OCI-LY1 (cell line): ENCODE measurements around the gene PGA4.

ENCODE experiments used
- H2AFZ ChIP-seq: fragments of 200-600 bp; sonication (generic), shearing (Covaris generic); 2 replicates; pipeline ENCODE4 v1.6.0; 2014; ENCODE audit warnings: antibody characterized with exemption, mild to moderate bottlenecking, low read length
- H3F3A ChIP-seq: fragments of 200-600 bp; sonication (generic), shearing (Covaris generic); 2 replicates; pipeline ENCODE4 v1.6.0; 2014; ENCODE audit warnings: mild to moderate bottlenecking, antibody characterized with exemption, low read length, moderate library complexity; ENCODE audit not compliant: insufficient read depth
- H3K27ac ChIP-seq: fragments of 200-600 bp; sonication (generic); 2 replicates; pipeline ENCODE4 v1.5.1; 2014; ENCODE audit warnings: low read length, mixed run types, mild to moderate bottlenecking, low read depth; ENCODE audit not compliant: poor library complexity, severe bottlenecking
- H3K27me3 ChIP-seq: fragments of 200-600 bp; sonication (generic); 2 replicates; pipeline ENCODE4 v1.6.0; 2014; ENCODE audit warnings: antibody characterized with exemption, mild to moderate bottlenecking, low read length, moderate library complexity; ENCODE audit not compliant: insufficient read depth
- H3K36me3 ChIP-seq: fragments of 200-600 bp; sonication (generic); 2 replicates; pipeline ENCODE4 v1.6.1; 2014; ENCODE audit warnings: mild to moderate bottlenecking, antibody characterized with exemption, low read length, moderate library complexity, mixed read lengths; ENCODE audit not compliant: insufficient read depth
- H3K4me1 ChIP-seq: fragments of 200-600 bp; sonication (generic); 2 replicates; pipeline ENCODE4 v1.5.1; 2014; ENCODE audit warnings: mild to moderate bottlenecking, low read length, moderate library complexity; ENCODE audit not compliant: insufficient read depth, severe bottlenecking
- H3K4me2 ChIP-seq: fragments of 200-600 bp; sonication (generic), shearing (Covaris generic); 2 replicates; pipeline ENCODE4 v1.6.1; 2014; ENCODE audit warnings: low read length
- H3K4me3 ChIP-seq: fragments of 200-600 bp; sonication (generic); 2 replicates; pipeline ENCODE4 v1.5.1; 2014; ENCODE audit warnings: low read length, low read depth, mild to moderate bottlenecking, mixed read lengths; ENCODE audit not compliant: poor library complexity, severe bottlenecking
- H3K79me2 ChIP-seq: fragments of 200-600 bp; shearing (Covaris generic); 2 replicates; pipeline ENCODE4 v1.6.1; 2016; ENCODE audit warnings: mixed run types, low read length, mixed read lengths; ENCODE audit not compliant: insufficient read depth
- H3K9ac ChIP-seq: fragments of 200-600 bp; sonication (generic), shearing (Covaris generic); 2 replicates; pipeline ENCODE4 v1.6.1; 2014; ENCODE audit warnings: mild to moderate bottlenecking, low read length, mixed read lengths
- H3K9me2 ChIP-seq: fragments of 200-600 bp; sonication (generic), shearing (Covaris generic); 2 replicates; pipeline ENCODE4 v1.6.1; 2014; ENCODE audit warnings: low read depth, mild to moderate bottlenecking, low read length, mixed read lengths
- H3K9me3 ChIP-seq: fragments of 200-600 bp; shearing (Covaris generic); 2 replicates; pipeline ENCODE4 v1.6.1; 2014; ENCODE audit warnings: low read length, mixed read lengths
- H4K20me1 ChIP-seq: fragments of 200-600 bp; sonication (generic), shearing (Covaris generic); 2 replicates; pipeline ENCODE4 v1.6.0; 2016; ENCODE audit warnings: mild to moderate bottlenecking, low read length; ENCODE audit not compliant: insufficient read depth
- EZH2 ChIP-seq: fragments of 200-600 bp; sonication (generic), shearing (Covaris generic); IDR thresholded peaks from 2 replicates; pipeline ENCODE4 v1.8.0; 2017; ENCODE audit warnings: borderline replicate concordance, mixed run types, mild to moderate bottlenecking, antibody characterized with exemption, low read length, moderate library complexity, mixed read lengths
- TF ChIP-seq, protein P1 (sequence below): fragments of 200-600 bp; sonication (generic), shearing (Covaris generic); IDR thresholded peaks from 2 replicates; pipeline ENCODE4 v1.5.1; 2017; ENCODE audit warnings: mild to moderate bottlenecking, antibody characterized with exemption, low read length, moderate library complexity, mixed read lengths

Gene PGA4

DNA sequence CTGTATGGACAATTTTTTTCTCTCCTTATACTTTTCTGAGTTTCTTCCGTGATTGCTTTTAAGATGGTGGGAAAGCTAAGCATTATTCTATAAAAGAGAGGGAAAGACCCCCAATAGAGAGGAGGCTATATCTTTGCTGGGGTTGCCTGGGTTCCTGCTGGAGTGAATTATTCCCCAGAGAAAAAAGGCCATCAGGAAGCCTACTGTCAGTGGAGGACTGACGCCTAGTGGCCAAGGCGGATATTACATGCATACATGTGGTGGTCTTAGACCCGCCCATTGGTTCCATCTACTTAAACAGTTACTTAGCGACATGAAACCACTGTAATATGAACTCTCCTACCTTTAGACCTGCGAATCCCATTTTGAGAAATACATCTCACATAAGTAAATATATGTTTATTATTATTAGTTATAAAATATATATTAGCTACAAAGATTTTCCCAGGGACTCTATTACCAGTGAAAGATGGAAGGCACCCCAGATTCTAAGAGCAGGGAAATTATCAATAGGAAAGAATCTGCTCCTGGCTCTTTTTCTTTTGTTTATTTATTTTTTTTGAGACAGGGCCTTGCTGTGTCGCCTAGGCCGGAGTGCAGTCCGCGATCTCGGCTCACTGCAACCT, 34.5 kb upstream of the PGA4 start:
- H3K9ac ChIP-seq, result no peak overlapping the region
- no peak overlapping the region for H3K27ac ChIP-seq
- no peak overlapping the region for H3K4me2 ChIP-seq
- no peak overlapping the region for H2AFZ ChIP-seq
- no peaks in the 10 kb centered on the region for H3K4me1 ChIP-seq
- no peak for TF ChIP-seq EZH2
- TF ChIP-seq, protein P1, sequence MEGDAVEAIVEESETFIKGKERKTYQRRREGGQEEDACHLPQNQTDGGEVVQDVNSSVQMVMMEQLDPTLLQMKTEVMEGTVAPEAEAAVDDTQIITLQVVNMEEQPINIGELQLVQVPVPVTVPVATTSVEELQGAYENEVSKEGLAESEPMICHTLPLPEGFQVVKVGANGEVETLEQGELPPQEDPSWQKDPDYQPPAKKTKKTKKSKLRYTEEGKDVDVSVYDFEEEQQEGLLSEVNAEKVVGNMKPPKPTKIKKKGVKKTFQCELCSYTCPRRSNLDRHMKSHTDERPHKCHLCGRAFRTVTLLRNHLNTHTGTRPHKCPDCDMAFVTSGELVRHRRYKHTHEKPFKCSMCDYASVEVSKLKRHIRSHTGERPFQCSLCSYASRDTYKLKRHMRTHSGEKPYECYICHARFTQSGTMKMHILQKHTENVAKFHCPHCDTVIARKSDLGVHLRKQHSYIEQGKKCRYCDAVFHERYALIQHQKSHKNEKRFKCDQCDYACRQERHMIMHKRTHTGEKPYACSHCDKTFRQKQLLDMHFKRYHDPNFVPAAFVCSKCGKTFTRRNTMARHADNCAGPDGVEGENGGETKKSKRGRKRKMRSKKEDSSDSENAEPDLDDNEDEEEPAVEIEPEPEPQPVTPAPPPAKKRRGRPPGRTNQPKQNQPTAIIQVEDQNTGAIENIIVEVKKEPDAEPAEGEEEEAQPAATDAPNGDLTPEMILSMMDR, result peak; percentile 89
- H3K9me3 ChIP-seq, result peaks cover 5% of the 10 kb centered on the region; the same call in 1 of the 2 replicates
- no peaks in the 10 kb centered on the region for H3K79me2 ChIP-seq
- H3K9me2 ChIP-seq, result no peaks in the 10 kb centered on the region
- H3F3A ChIP-seq, result no peaks in the 10 kb centered on the region
- H3K36me3 ChIP-seq, result no peaks in the 10 kb centered on the region
- H3K27me3 ChIP-seq, result no peaks in the 10 kb centered on the region; the same call in 1 of the 2 replicates
- no peaks in the 10 kb centered on the region for H4K20me1 ChIP-seq
- no peak overlapping the region for H3K4me3 ChIP-seq

DNA sequence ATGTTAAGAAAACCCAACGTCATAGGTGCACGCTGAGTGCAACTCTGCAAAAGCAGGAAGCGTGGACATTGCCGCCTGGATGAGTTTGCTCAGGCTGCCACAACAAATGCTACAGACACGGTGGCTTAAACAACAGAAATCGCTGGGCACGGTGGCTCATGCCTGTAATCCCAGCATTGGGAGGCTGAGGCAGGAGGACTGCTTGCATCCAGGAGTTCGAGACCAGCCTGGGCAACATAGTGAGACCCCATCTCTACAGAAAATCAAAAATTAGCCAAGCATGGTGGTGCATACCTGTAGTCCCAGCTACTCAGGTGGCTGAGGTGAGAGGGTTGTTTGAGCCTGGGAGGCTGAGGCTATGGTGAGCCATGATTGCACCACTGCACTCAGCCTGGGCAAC, 32.2 kb upstream of the PGA4 start:
- Histone ChIP-seq H3K9me3 (peaks cover 5% of the 10 kb centered on the region; the same call in 1 of the 2 replicates), H3K27ac (no peak overlapping the region), H3K79me2 (no peaks in the 10 kb centered on the region), H3K36me3 (no peaks in the 10 kb centered on the region), H3K4me3 (no peak overlapping the region), H3K4me1 (no peaks in the 10 kb centered on the region), H3K27me3 (no peaks in the 10 kb centered on the region; the same call in 1 of the 2 replicates), H2AFZ (no peak overlapping the region), H3K4me2 (no peak overlapping the region), H3F3A (no peaks in the 10 kb centered on the region), H4K20me1 (no peaks in the 10 kb centered on the region), H3K9ac (no peak overlapping the region), H3K9me2 (no peaks in the 10 kb centered on the region)
- TF ChIP-seq EZH2, result no peak
- TF ChIP-seq, protein P1, result no peak

DNA sequence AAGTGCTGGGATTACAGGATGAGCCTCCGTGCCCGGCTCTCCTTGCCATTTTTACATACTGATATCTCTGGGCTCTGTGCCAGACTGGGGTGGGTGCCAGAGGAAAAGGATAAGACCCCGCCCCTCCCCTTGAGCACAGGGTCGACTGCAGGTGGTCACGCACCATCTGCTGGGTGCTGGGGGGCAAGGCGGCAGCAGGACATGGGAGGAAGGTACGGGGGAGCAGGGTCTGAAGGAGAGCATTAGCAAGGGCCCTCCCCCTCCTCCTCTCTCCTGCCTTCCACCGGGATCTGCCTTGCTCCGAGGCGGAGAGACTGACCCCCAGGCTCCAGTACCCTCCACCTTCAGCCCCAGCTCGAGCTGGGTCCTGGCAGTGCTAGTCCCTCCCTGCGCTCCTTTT, 28.6 kb upstream of the PGA4 start:
- H3K4me1 ChIP-seq, result no peaks in the 10 kb centered on the region
- no peaks in the 10 kb centered on the region for H3F3A ChIP-seq
- no peak overlapping the region for H3K4me2 ChIP-seq
- no peaks in the 10 kb centered on the region; the same call in 1 of the 2 replicates for H3K36me3 ChIP-seq
- no peak overlapping the region for H2AFZ ChIP-seq
- TF ChIP-seq EZH2, result no peak
- TF ChIP-seq, protein P1, result no peak
- H3K9me3 ChIP-seq, result peaks cover 5% of the 10 kb centered on the region; the same call in 1 of the 2 replicates
- H3K27me3 ChIP-seq, result peaks cover 7% of the 10 kb centered on the region; the same call in 1 of the 2 replicates
- H3K9me2 ChIP-seq, result no peaks in the 10 kb centered on the region
- H3K79me2 ChIP-seq, result no peaks in the 10 kb centered on the region
- H3K9ac ChIP-seq, result no peak overlapping the region
- no peaks in the 10 kb centered on the region for H4K20me1 ChIP-seq
- no peak overlapping the region for H3K4me3 ChIP-seq
- H3K27ac ChIP-seq, result no peak overlapping the region
